Breast epithelium (tissue), 4 donors: ENCODE data around the gene FFAR1. TPM values are rescaled to one million over a fixed set of nuclear protein-coding genes. Genes with fewer than 3 reads are reported as not detected.
"Not testable (repeated sequence)": the region's sequence is repeated elsewhere in the genome, so short reads cannot be mapped to it uniquely, and the experiment has no call there.

Experiments
- DNase-seq, 2 donors: peaks; one replicate each; pipeline ENCODE4 v3.0.0-alpha.2; 2019; ENCODE audit warnings: low spot score in 2 of 2
- H3K27ac ChIP-seq, 2 donors: fragments of 200-600 bp; sonication (generic) in 1 of 2; one replicate each; pipeline ENCODE4 v1.5.1; 2016 to 2019; ENCODE audit warnings: mild to moderate bottlenecking in 1 of 2
- H3K27me3 ChIP-seq, 2 donors: fragments of 200-600 bp; sonication (generic) in 1 of 2; one replicate each; pipeline versions ENCODE4 v1.5.1 to v1.6.0; 2017 to 2019; ENCODE audit warnings: control low read depth in 1 of 2, mild to moderate bottlenecking in 1 of 2
- H3K36me3 ChIP-seq: fragments of 200-600 bp; one replicate; pipeline ENCODE4 v1.5.1; 2019
- H3K4me1 ChIP-seq, 2 donors: fragments of 200-600 bp; sonication (generic); one replicate each; pipeline ENCODE4 v1.5.1; 2016 to 2019; ENCODE audit warnings: control low read depth in 1 of 2
- H3K4me3 ChIP-seq, 3 donors: fragments of 200-600 bp; sonication (generic); 1 replicate in 2 of 3; 2 replicates in 1 of 3; pipeline ENCODE4 v1.5.1; 2016 to 2019; ENCODE audit warnings: mild to moderate bottlenecking in 3 of 3, moderate library complexity in 2 of 3
- H3K9me3 ChIP-seq, 2 donors: fragments of 200-600 bp; sonication (generic) in 1 of 2; one replicate each; pipeline ENCODE4 v1.5.1; 2016 to 2019; ENCODE audit warnings: control low read depth in 1 of 2
- POLR2A ChIP-seq: fragments of 450-650 bp; IDR thresholded peaks from one replicate; pipeline ENCODE4 v1.6.1; 2016; ENCODE audit warnings: antibody characterized with exemption, mild to moderate bottlenecking, moderate library complexity
- POLR2AphosphoS5 ChIP-seq, 3 donors: sonication (generic); formaldehyde crosslinking; IDR thresholded peaks; one replicate each; pipeline ENCODE4 v1.6.1; 2017; ENCODE audit warnings: antibody characterized with exemption in 3 of 3
- intact Hi-C: fragments of 100-400 bp; cut with DNase I; formaldehyde crosslinking; loops from one replicate; pipeline ENCODE4 v1.15.1; 2023; ENCODE audit warnings: low total_unique reads
- total RNA-seq, 3 donors: library from RNA; depleted of rRNA; stranded (reverse); fragments of >200 nt; gene quantifications; one replicate each; pipeline ENCODE4 v1.1.0, GENCODE V29; 2016
- TF ChIP-seq, protein P1 (sequence below), 3 donors: fragments of 450-650 bp; IDR thresholded peaks; one replicate each; pipeline ENCODE4 v1.5.1; 2016 to 2017; ENCODE audit warnings: antibody characterized with exemption in 3 of 3, mild to moderate bottlenecking in 3 of 3, moderate library complexity in 3 of 3

The FFAR1 gene
- total RNA-seq, 3 donors from 2014 or later = not detected

DNA sequence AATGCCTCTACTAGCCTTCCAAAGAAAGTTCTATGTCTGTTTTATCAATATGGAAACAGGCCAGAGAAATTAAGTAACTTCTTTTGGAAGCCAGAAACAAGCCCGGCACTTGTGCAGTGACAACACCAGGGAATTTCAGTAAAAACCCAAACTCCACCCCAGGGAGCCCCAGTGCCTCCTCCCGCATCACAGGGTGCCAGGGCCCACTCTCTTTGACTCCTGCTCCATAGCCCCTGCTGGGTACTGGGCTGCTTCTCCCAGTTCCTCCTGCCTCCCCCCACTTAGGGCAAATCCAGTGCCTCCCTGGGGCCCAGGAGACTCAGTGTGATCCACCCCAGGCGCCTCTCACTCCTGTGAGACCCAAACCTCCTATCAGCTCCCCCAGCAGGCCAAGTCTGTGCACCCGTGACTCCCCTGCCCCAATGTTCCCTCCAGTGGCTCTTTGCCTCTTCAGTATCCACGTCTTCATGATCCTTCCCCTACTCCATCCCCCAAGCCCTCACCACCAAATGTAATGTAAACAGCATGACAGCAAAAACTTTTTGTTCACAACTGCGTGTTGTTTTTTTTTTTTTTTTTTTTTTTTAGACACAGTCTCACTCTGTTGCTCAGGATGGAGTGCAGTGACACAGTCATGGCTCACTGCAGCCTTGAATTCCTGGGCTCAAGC, 8.2 kb downstream of the FFAR1 start:
- intact Hi-C loops = no loop called here

DNA sequence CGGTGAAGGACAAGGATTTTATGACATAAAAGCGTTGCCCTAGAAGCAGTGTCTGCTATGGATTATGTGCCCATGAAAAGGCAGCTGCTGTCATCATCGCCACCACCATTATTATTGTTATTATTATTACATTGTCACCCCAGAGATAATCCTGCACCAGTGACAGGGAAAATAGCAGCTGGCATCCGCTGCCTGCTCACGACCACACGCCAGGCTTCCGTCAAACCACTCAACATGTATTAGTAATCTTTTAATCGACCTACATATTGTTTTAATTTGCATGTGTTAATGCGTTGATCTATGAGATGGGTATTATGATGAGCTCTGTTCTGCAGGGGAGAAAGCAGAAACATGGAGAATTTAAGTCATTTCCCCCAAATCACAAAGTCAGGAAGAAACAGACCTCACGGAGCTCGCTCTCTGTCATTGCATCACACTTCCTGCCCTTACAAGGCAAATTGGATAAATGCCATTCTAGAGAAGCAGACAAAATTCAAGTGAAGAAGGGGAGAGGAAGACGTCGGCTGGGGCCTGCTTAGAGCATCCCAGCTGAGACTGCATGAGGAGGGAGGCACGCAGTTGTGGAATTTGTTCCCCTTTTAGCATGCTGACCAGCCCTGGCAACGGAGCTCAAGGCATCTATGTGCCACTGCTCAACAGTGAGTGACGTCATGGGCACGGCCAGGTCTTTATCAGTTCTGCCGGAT, 10.3 kb downstream of the FFAR1 start, which contains the start of gene FFAR3:
Gene FFAR3, plus strand, starts transcription at position 594 of the 707 bp plus-strand sequence. CDS start 431 bp downstream, outside the sequence.
- TF ChIP-seq POLR2A = no peak
- TF ChIP-seq, protein P1, sequence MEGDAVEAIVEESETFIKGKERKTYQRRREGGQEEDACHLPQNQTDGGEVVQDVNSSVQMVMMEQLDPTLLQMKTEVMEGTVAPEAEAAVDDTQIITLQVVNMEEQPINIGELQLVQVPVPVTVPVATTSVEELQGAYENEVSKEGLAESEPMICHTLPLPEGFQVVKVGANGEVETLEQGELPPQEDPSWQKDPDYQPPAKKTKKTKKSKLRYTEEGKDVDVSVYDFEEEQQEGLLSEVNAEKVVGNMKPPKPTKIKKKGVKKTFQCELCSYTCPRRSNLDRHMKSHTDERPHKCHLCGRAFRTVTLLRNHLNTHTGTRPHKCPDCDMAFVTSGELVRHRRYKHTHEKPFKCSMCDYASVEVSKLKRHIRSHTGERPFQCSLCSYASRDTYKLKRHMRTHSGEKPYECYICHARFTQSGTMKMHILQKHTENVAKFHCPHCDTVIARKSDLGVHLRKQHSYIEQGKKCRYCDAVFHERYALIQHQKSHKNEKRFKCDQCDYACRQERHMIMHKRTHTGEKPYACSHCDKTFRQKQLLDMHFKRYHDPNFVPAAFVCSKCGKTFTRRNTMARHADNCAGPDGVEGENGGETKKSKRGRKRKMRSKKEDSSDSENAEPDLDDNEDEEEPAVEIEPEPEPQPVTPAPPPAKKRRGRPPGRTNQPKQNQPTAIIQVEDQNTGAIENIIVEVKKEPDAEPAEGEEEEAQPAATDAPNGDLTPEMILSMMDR (IDR thresholded peaks at IDR 0.05) = no peak
- TF ChIP-seq POLR2AphosphoS5 (IDR thresholded peaks at IDR 0.05) = no peak
- intact Hi-C loops = no loop called here

More for the DNA sequence above, 8.2 kb downstream of the FFAR1 start:
- Histone ChIP-seq H3K4me1 (no peaks in the 10 kb centered on the region), H3K36me3 (no peaks in the 10 kb centered on the region), H3K27ac (no peak overlapping the region), H3K9me3 (no peaks in the 10 kb centered on the region), H3K27me3 (no peaks in the 10 kb centered on the region), H3K4me3 (no peak overlapping the region)
- peak in 1 of 2 donors; percentile 14 for DNase-seq
- TF ChIP-seq, protein P1 (IDR thresholded peaks at IDR 0.05) = no peak
- no peak for TF ChIP-seq POLR2AphosphoS5 (IDR thresholded peaks at IDR 0.05)

DNA sequence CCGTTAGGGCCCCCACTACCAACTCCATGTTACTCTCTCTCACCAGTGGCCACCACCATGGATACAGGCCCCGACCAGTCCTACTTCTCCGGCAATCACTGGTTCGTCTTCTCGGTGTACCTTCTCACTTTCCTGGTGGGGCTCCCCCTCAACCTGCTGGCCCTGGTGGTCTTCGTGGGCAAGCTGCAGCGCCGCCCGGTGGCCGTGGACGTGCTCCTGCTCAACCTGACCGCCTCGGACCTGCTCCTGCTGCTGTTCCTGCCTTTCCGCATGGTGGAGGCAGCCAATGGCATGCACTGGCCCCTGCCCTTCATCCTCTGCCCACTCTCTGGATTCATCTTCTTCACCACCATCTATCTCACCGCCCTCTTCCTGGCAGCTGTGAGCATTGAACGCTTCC, 11.1 kb downstream of the FFAR1 start:
- H3K4me3 ChIP-seq, H3K36me3 ChIP-seq, H3K9me3 ChIP-seq, H3K4me1 ChIP-seq, H3K27ac ChIP-seq, H3K27me3 ChIP-seq, DNase-seq, intact Hi-C loops: not testable (repeated sequence)

More for the DNA sequence above, 10.3 kb downstream of the FFAR1 start, which contains the start of gene FFAR3:
- Histone ChIP-seq H3K4me3 (no peak within 1 kb of the TSS), H3K27me3 (peaks cover 0 to 3% of the 10 kb centered on the region in 2 donors), H3K27ac (no peak within 1 kb of the TSS), H3K36me3 (no peaks in the 10 kb centered on the region), H3K9me3 (no peaks in the 10 kb centered on the region), H3K4me1 (no peaks in the 10 kb centered on the region)
- DNase-seq = peak in 1 of 2 donors; percentile 31

DNA sequence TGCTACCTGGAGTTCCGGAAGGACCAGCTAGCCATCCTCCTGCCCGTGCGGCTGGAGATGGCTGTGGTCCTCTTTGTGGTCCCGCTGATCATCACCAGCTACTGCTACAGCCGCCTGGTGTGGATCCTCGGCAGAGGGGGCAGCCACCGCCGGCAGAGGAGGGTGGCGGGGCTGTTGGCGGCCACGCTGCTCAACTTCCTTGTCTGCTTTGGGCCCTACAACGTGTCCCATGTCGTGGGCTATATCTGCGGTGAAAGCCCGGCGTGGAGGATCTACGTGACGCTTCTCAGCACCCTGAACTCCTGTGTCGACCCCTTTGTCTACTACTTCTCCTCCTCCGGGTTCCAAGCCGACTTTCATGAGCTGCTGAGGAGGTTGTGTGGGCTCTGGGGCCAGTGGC, 11.7 kb downstream of the FFAR1 start:
- H3K27ac ChIP-seq = not testable (repeated sequence)

DNA sequence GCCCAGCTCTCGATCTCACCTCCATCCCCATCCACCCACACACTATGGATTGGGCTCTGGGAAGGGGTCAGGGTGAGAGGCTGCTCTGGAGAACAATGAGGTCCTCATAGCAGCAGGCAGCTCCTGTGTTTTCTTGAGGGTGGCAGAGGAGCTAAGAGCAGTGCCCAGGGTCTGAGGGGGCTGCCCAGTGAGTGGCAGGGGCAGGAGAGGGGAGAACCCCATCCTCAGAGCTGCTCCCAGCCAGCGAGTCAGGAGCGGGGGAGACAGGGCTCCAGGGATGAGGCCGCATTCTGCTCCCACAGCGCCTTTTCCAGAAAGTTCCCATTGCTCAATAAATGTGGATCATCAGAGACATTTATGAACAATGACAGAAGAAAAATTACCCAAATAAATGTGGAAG, 12.4 kb downstream of the FFAR1 start:
- DNase-seq, H3K27ac ChIP-seq, intact Hi-C loops: not testable (repeated sequence)

More for the DNA sequence above, 11.7 kb downstream of the FFAR1 start:
- DNase-seq = peak in 1 of 2 donors; percentile 40
- intact Hi-C loops, H3K36me3 ChIP-seq, H3K4me3 ChIP-seq, H3K27me3 ChIP-seq, H3K9me3 ChIP-seq, H3K4me1 ChIP-seq: not testable (repeated sequence)

DNA sequence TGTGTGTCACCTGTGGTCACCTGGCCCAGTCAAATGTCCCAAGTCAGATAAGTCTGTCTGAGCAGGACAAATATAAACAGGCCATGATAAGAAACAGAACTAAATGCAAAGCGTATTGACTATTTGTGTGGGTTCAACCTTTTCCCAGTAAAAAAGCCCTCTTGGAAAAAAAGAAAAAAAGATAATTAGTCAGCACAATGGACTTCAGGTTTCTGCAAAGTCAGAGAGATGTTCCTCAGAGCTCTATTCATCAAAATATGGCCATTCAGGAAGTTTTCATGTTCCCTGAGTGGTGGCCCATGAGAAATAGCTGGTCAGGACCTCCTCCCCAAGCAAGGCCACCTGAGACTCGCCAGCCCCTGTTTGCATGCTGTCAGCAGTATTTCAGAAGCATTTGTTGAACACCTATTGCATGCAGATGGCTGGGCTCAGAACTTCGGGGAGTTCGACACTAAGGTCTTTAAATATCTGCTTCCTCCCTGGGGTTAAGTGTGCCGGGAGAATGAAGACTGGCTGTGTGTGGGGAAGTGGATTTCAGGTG, 13.2 kb downstream of the FFAR1 start:
- TF ChIP-seq POLR2AphosphoS5 (IDR thresholded peaks at IDR 0.05) (no peak), POLR2A (no peak)
- TF ChIP-seq, protein P1 (IDR thresholded peaks at IDR 0.05) = no peak
- no peaks in the 10 kb centered on the region for H3K9me3 ChIP-seq
- H3K36me3 ChIP-seq = no peaks in the 10 kb centered on the region
- no peak overlapping the region for H3K27ac ChIP-seq
- no peak overlapping the region for H3K4me3 ChIP-seq
- intact Hi-C loops = no loop called here
- peaks cover 0 to 3% of the 10 kb centered on the region in 2 donors for H3K27me3 ChIP-seq
- DNase-seq = peak in 1 of 2 donors; percentile 31
- no peaks in the 10 kb centered on the region for H3K4me1 ChIP-seq

More for the DNA sequence above, 12.4 kb downstream of the FFAR1 start:
- H3K27me3 ChIP-seq, H3K36me3 ChIP-seq, H3K4me1 ChIP-seq, H3K9me3 ChIP-seq, H3K4me3 ChIP-seq: not testable (repeated sequence)
